NCI-H2227 treated with DMSO at 0.1 percent for 48 hours (cell line): ENCODE measurements around the gene TSC22D3.
"Not testable (repeated sequence)": the region's sequence is repeated elsewhere in the genome, so short reads cannot be mapped to it uniquely, and the experiment has no call there.

Source experiments
- DNase-seq: peaks from one replicate; lab custom pipeline; 2025; lab: John Stamatoyannopoulos, UW

Gene TSC22D3

DNA sequence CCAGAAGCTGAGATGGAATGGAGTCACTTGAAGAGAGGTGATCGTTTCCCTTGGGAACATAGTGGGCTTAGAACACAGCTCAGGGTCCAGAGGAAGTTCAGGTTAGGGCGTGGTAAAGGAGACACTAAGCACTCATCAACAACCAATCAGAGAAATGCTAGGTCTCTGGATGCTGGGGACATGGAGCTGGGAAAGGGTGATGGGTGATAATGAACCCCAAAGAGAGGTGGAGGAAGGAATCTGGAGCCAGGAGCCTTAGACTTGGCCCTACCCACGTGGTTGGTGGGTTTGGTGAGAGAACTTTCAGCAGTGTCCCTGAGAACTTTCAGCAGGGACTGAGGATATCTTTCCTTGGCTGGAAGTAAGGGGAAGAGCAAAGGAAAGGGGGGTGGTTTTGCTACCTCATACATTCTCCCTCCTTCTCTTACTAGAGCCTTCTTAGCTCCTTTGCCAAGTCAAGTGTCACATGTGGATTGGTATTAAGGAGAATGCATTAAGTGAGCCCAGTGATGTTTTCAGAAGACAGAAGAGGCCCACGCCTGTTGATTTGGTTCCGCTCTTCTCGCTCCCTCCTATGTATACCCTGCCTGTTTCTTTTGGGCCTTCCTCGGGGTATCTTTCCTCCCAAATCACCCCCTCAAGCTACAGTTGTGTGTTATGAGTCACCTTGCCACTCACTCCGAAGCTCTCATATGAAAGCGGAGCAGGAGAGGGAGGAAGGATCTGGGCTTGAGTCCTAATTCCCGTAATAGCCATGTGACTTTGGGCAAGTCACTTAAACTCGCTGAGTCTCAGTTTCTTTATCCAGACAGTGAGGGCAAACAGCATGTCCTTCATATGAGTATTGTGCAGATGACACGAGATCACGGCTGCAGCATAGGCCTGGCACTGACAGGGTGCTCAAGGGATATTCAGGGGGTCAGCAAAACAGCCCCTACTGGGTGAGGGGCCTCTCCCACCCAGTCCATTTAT lies 63.1 kb downstream of the TSC22D3 start:
- DNase-seq: no peak

DNA sequence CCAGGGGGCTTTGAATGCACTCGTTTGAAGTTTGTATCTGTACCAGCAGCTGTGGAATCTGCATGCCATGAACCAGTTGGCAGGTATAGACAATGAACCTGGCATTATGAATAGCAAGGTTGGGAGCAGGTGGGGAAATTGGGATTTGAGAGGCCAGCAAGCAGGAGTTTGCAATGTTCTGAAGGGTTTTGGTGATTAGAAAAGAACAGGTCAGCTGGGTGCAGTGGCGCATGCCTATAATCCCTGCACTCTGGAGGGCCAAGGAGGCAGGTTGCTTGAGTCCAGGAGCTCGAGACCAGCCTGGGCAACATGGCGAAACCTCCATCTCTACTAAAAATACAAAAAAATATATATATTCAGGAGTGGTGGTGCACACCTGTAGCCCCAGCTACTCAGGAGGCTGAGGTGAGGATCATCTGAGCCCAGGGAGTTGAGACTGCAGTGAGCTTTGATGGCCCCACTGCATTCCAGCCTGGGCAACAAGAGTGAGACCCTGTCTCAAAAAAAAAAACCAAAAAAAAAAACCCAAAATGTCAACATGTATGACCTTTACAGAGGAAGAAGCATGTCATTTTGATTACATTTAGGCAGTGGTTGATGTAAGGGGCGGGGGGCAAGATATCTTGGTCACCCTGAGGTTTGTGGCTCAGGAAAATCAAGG lies 63.9 kb downstream of the TSC22D3 start:
- no peak for DNase-seq

DNA sequence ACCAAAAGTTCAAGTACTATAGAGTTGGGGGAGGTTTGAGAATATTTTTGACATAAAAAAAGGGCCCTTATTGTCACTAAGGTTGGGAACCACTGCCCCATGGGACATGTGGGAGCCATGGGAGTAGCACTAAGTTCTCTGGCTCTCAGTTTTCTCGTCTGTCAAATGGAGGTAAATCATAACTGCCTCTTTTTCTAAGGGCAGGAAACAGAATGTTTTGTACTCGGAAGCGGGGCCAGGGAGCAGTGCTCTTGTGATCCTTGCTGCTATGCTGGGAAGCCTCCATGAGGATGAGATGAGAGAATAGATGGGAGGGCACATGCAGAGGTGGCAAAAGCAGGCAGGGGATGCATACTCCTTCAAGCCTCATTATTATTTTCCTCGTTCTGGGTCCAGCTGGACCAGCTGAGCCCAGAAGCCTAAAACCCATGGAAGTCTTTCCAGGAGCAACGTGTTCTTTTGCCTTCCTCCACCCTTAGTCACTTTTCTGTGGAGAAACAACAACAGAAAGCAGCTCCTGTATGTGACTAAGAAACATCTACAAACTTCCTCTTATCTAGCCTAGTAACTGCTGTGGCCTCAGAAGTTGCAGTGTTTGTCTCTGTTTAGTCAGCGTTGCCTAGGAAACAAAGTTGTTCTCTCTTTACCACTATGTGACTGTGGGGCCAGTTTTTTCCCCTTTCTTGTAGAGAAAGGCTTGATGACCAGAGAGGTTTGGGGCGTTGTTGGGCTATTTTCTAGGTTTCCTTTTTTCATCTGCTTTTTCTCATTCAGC lies 64.8 kb downstream of the TSC22D3 start:
- DNase-seq: no peak

DNA sequence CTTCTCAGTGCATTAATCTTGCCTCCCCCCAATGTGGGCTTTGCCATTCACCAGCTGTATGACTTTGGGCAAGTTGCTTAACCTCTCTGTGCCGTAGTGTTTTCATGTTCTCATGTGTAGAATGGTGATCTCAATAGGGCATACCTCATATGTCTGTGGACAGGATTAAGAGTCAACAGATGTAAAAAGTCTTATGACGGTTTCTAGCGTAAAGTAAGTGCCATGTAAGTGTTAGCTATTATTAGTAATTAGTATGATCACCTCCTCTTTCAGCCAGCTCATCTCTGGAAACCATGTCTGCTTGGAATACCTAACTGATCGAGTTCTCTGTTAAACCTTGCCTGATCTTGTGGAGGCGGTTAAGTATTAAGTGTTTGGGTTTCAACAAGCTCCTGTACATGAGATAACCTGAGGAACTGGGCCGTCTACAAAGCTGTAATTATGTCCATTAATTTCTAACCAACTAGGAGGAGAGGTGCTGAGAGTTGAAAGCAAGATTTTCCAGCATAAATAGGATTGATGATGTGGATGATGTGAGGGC lies 66.3 kb downstream of the TSC22D3 start:
- no peak for DNase-seq

DNA sequence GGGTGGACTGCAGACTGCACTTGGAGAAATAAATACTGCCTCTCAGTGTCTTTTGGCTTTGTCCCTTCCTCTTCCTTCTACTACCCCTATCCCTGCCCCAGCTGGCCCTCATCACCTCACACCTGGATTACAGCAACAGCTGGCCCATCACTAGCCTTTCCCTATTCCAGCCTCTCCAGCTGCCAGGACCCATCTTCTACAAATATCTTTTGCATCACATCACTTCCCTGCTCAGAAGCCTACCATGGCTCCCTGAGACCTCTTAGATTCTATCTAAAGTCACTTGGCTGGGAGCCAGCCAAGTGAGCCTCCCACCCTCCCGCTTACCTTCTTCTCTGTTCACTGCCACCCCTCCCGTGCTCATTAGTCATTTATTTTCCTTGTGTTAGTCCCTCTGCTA lies 66.8 kb downstream of the TSC22D3 start:
- no peak for DNase-seq

DNA sequence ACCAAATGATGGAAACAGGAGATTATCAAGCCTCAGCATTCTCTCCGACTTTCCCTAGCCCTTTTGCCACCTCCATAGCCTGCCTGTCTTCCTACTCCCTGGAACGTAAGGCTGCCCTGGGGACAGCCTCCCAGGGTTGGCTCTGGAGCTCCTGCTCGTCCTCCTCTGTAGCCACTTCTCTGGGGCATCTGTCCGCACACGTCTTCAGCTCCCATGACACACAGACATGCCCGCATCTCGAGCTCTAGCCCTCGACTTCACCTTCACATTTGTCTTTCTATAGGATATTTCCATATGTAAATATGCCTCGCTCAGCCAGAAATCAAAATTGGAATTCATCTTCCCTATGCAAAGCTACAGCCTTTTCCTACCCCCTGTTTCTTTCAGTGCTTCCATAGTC lies 67.7 kb downstream of the TSC22D3 start:
- DNase-seq: no peak

DNA sequence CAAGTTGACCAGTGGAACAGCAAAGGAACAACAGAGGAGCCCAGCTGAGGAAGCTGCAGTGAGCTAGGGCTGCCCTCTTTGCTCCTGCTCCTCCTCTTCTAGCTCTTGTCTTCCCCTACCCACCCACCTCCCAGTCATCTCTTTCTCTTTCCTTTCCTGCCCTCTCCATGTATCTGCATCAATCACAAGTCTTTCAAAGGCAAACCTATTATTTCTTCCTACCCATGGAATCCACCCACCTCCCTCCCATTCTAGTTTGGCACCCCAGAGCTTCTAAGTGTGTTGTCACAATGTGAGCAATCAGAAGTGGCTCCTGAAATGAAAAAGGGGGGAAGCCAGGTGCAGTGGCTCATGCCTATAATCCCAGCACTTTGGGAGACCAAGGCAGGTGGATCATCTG lies 69.3 kb downstream of the TSC22D3 start:
- no peak for DNase-seq

DNA sequence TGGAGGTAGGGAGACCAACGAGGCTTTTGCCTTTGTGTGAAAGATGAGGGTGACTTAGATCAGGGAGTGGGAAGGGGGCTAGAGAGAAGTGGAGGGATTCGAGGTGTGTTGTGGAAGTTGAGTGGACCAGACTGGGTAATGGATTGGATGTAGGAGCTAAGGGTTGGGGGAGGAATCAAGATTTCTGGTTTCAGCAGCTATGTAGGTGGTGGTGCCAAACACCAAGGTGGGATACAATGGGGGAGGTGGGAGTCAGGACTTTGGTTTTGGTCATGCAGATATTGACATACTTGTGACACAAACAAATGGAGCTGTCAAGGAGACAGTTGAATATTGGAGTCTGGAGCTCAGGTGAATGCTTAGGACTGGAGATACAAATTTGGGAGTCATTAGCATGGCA lies 71.0 kb downstream of the TSC22D3 start:
- no peak for DNase-seq

DNA sequence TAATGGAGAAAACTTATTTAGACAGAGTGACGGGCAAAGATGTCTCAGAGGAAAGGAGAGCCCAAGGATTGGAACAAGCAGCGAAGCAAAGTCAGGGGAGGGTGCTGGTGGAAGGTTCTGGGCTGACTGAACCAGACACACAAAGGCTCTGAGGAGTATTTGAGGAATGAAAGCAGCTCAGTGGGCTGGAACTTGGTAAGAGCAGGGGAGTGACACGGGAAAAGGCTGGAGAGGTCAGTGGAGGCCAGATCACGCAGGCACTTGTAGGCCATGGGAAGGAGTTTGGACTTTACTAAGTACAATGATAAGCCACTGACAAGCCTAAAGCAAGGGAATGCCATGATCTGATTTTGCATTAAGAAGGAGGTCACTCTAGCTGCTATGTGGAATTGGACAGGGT lies 71.4 kb downstream of the TSC22D3 start:
- DNase-seq: no peak

DNA sequence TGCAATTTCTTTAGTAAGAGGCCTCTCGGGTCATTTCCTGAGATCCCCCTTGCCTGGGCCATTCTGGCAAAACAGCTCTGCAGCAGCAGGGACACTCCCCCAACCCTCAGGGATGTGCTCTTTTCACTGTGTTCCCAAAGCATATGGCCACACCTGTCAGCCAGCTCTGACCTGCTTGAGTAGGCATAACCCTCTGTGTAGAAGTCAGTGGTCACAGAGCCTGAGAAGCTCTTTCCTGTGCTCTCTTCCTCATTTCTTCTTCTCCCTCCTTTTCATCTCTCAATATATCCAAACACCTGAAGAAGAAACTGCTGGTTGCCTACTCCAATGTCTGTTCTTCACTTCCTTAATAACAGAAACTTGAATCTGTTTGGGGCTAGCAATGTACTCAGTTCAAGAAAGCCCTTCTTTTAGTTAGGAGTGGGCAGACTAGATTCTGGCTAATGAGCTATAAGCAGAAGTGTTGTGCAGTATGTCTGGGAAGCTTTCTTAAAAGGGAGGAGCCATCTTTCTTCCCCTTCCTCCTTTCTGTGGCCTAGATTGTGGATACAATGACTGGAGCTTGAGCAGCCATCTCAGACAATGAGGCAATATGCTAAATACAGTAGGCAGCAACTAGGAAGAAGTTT lies 74.0 kb downstream of the TSC22D3 start:
- DNase-seq: no peak

DNA sequence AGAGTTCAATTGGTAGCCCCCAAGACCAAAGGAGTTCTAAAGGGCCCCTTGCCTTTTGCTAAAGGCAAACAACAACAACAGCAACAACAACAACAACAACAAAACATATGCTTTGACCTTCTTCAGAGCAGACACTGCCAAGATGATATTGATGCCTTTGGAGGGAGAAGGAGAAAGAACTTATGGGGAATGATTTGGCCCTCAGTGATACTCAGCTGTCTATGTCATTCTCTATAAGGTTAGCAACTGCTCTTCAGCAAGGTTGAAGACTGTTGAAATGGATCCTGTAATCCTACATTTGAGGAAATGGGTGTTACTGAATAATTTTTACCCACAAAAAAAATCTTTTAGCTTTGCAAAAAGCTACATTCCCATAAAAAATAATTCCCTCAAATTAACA lies 74.8 kb downstream of the TSC22D3 start:
- no peak for DNase-seq

DNA sequence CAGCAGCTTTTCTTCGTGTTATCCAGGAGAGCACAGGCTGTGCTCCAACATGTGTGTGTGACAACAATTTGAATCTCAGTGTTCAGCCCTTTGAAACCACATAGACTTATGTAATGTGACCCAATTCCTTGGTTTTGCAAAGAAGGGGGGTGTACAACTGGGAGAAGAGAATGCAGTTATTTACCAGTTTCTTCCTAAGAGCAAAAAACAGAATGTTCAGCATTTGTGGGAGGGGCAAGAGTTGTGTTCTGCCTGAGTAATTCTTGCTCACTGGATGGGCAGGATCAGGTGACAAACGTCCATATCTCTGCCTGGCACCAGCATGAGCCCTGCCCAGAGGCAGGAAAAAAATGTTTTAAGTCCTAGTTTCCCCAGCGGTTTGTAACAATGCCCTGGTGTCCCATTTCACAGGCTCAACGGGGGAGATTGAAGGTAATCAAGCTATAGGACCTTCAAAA lies 75.2 kb downstream of the TSC22D3 start:
- DNase-seq: no peak

DNA sequence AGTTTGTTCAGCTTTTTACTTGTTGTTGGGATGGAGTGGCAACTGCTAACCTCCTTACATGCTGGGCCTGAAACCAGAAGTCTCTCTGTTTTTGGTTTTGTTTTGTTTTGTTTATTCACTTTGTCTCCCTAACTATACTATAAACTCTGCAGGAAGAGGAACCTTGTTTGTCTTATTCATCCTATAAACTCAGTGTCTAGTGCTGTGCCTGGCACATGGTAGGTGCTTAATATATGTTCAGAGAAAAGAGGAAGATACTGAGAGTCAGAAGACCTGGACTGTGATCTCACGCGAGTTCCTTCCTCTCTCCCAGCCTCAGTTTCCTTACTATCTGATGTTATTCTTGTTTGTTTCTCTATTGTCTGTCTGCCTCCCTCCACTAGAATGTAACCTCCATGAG lies 76.0 kb downstream of the TSC22D3 start:
- no peak for DNase-seq

DNA sequence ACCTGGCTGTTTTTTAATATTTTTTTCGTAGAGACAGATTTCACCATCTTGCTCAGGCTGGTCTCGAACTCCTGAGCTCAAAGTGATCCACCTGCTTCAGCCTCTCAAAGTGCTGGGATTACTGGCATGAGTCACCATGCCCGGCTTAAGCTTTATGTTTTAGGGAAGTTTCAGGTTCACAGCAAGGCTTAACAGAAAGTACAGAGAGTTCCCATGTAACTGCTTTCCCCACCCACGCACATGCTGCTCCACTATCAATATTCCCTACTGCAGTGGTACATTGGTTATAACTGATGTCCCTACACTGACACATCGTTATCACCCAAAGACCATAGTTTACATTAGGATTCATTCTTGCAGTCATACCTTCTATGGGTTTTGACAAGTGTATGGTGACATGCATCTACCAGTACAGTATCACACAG lies 84.6 kb downstream of the TSC22D3 start:
- no peak for DNase-seq

DNA sequence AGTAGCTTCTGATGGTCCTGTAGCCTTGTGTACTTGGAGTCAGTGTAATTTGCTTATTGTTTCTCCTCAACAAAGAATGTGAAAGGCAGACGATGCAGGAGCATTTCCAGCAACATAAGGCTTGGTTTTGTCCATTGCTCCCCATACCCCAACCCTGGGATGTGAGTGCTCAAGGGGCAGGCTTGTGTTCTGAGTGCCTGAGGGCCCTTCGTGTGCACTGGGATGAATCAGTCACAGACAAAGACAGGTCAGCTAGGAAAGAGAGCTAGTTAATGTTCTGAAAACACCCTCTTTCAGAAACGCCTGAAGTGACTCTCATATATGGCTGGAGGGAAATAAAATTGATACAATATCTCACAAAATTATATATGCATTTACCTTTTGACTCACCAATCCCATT lies 88.1 kb downstream of the TSC22D3 start:
- DNase-seq: no peak

DNA sequence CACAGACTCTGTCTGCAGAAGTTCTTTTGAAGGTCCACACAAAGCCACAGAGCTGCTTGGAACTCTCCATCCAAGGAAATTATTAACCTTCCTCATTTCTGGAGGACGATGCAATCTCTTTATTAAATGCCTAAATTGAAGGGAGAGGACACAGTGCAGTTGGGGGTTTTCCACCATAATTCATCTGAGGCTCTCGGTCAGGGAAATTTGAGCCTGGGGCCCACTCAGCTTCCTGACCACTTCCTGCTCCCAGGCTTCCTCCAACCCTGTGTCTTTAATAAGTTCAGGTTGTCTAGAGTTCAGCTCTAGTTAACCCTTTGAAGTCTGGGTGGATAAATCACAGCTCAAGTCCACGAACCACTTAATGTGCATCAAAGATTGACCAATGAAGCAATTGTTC lies 88.8 kb downstream of the TSC22D3 start:
- no peak for DNase-seq

DNA sequence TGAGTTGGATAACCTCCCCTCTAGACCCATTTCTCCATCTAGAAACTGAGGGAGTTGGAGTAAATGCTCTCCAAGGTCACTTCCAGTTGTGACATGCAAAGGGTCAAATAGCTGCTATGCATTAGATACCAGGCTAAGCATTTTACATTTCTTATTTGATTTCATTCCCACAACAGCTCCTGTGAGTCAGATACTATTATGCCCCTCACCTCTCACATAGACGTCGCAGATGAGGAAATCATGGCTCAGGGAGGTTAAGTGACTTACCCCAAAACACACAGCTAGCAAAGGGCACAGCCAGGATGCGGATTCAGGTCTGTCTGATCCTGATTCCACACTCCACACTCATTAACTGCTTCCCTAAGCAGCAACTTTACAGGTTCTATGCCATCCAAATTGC lies 89.6 kb downstream of the TSC22D3 start:
- DNase-seq: no peak

DNA sequence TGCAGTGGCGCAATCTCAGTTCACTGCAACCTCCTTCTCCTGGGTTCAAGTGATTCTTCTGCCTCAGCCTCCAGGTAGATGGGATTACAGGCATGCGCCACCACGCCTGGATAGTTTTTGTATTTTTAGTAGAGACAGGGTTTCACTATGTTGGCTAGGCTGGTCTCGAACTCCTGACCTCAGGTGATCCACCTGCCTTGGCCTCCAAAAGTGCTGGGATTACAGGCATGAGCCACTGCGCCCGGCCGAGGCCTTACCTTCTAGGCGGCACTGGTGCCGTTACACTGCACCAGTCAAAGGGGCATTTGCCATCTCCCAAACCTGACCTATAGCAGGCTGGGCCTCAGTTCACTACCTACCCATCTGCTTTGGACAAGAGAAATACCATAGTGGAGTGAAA lies 90.0 kb downstream of the TSC22D3 start:
- DNase-seq: not testable (repeated sequence)

DNA sequence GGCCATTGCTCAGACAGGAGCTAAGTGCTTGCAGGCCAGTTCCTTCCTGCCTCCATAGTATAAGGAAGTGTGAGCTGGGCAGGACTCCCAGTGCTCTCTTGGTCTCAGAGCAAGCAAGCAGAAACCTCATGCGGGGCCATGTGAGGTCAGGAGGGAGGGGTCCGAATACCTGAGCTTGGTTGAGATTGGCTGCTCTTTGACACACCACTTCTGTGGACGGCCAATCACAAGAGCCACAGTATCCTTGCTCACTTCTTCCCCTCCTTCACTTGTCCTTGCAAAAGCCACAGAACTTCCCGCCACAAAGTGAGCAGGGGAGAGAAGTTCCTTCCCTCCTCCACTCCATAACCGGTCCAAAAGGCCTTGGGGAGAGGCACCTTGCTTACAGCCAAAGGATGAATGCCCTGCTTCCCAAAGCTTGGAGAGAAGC lies 90.6 kb downstream of the TSC22D3 start:
- no peak for DNase-seq

DNA sequence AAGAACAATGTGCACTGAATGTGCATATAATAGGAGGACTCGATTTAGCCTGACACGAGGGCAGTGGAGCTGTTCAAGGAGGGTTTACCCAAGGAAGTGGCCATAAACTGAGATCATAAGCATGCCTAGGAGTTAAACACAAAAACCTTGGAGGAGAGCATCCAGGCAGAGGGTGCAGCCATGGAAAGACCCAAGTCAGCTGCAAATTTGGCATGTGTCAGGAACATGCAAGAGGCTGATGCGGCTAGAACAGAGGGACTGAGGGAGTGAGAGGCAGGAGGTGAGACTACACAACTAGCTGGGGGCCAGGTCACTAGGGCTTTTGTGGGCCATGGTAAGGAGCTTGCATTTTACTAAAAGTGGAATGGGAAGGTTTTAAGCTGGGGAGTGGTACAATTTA lies 91.7 kb downstream of the TSC22D3 start:
- DNase-seq: no peak

DNA sequence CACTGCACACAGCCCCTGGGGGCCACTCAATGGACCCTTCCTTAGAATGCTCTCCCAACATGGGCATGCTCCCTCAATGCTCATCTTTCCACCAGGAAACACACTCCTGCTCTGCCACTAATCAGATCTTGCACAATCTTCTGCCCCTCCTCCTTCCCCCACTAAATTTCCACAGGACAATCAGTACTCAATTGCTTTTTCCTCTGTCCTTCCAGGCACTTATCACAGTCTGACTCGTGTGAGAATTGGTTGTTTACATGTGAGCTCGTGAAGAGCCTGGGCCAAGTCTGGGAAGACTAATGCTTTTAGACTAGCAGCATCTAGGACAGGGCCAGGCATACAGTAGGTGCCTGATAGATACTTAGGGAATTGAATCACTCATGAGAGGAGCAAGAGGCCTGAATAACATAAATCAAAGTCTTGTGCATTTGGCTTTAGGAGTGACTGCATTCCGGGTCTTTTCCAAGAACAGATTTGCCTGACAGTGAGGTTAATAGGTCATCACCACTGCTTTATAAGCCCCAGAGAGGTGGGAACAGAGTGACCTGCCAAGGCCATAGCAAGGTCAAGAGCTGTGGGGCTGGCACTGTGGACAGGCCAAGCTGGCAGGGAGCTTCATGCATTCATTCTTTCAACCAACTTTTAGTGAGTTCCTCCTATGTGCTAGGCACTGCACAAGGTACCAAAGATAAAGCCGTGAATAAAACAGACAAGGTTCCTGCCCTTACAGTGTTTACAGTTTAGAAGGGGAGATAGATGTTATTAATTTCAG lies 92.3 kb downstream of the TSC22D3 start:
- no peak for DNase-seq
